HG02759 (cell line): ENCODE data around the gene CPE.
A peak's percentile ranks its signal among the peaks of the same experiment; 100 is the strongest.
"Not testable (repeated sequence)": the region's sequence is repeated elsewhere in the genome, so short reads cannot be mapped to it uniquely, and the experiment has no call there.

Source experiments
- ATAC-seq: cut with Tn5 transposase; IDR thresholded peaks from one replicate; pipeline ENCODE4 v1.9.1; 2021; ENCODE audit warnings: mild to moderate bottlenecking, moderate library complexity; ENCODE audit not compliant: unreplicated experiment

Gene CPE

GRCh38 chr4:165378745-165379677 is at the start of gene CPE:
Gene CPE (plus strand): TSS chr4:165379008. CDS start chr4:165379222, 214 bp downstream.
- ATAC-seq = peak; percentile 96

- no peak for ATAC-seq
Measured at GRCh38 chr4:165330071-165330470, 48.7 kb upstream of the CPE start.

GRCh38 chr4:165330666-165331065 is 48.1 kb upstream of the CPE start:
- no peak for ATAC-seq

- ATAC-seq = no peak
Measured at GRCh38 chr4:165331359-165331758, 47.4 kb upstream of the CPE start.

GRCh38 chr4:165331823-165332222 is 47.0 kb upstream of the CPE start:
- ATAC-seq = no peak

GRCh38 chr4:165332502-165332901 is 46.3 kb upstream of the CPE start:
- no peak for ATAC-seq

GRCh38 chr4:165335163-165335703 is 43.6 kb upstream of the CPE start:
- no peak for ATAC-seq

GRCh38 chr4:165336743-165337142 is 42.1 kb upstream of the CPE start:
- no peak for ATAC-seq

- ATAC-seq = not testable (repeated sequence)
Measured at GRCh38 chr4:165342340-165342739, 36.5 kb upstream of the CPE start.

- no peak for ATAC-seq
Measured at GRCh38 chr4:165343353-165344191, 35.2 kb upstream of the CPE start.

- ATAC-seq = no peak
Measured at GRCh38 chr4:165345666-165346417, 33.0 kb upstream of the CPE start.

- no peak for ATAC-seq
Measured at GRCh38 chr4:165347647-165348569, 30.9 kb upstream of the CPE start.

- ATAC-seq = no peak
Measured at GRCh38 chr4:165351359-165352130, 27.3 kb upstream of the CPE start.

- peak; percentile 57 for ATAC-seq
Measured at GRCh38 chr4:165355900-165356300, 22.9 kb upstream of the CPE start.

- ATAC-seq = no peak
Measured at GRCh38 chr4:165359506-165359905, 19.3 kb upstream of the CPE start.

- ATAC-seq = no peak
Measured at GRCh38 chr4:165360041-165360695, 18.6 kb upstream of the CPE start.

GRCh38 chr4:165360985-165361670 is 17.7 kb upstream of the CPE start:
- ATAC-seq = no peak

GRCh38 chr4:165361810-165362209 is 17.0 kb upstream of the CPE start:
- ATAC-seq = no peak
